Measurements from ENCODE around the gene FBXL19. TPM values are rescaled to one million over a fixed set of nuclear protein-coding genes. Genes with fewer than 3 reads are reported as not detected.

Gene FBXL19, protein sequence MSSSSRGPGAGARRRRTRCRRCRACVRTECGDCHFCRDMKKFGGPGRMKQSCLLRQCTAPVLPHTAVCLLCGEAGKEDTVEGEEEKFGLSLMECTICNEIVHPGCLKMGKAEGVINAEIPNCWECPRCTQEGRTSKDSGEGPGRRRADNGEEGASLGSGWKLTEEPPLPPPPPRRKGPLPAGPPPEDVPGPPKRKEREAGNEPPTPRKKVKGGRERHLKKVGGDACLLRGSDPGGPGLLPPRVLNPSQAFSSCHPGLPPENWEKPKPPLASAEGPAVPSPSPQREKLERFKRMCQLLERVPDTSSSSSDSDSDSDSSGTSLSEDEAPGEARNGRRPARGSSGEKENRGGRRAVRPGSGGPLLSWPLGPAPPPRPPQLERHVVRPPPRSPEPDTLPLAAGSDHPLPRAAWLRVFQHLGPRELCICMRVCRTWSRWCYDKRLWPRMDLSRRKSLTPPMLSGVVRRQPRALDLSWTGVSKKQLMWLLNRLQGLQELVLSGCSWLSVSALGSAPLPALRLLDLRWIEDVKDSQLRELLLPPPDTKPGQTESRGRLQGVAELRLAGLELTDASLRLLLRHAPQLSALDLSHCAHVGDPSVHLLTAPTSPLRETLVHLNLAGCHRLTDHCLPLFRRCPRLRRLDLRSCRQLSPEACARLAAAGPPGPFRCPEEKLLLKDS
- total RNA-seq (10 to 100 TPM; 12.6 to 13.2 TPM), total RNA-seq (23.3 to 32.6 reads per million in 2 donors)

DNA sequence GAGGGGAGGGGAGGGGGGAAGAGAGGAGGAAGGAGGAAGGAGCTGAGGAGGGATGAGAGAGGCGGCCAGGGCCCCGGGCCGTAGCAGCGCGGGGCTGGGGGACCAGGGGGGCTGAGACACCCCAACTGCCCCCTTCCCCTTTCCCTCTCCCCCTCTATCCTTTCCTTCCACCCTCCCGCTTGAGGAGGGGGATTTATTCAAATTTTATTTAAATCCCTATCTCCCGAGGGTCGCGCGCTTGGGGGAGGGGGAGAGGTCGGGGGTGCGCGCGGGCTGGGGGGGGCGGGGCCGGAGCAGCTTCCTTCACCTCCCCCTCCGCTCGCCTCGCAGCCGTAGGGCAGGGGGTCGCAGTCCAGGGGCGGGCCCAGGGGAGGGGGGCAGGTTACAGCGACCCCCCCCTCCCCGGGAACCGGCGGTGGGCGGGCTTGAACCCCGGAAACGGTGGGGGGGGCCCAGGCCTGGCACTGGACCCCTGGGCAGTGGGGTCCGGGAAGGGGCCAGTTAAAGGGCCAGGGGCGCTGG is at the start of gene FBXL19:
FBXL19 (plus strand) TSS at position 19 of the 522 bp plus-strand sequence. CDS start 2,183 bp downstream, outside the sequence.
- Mint-ChIP-seq H3K27ac (peak within 1 kb of the TSS; percentile 98), H3K27me3 (no peaks in the 10 kb centered on the region), H3K36me3 (ENCODE audit: low read depth) (no peaks in the 10 kb centered on the region), H3K4me3 (peak within 1 kb of the TSS; percentile 99), H3K4me1 (peaks cover 29% of the 10 kb centered on the region)
- no peak for DNase-seq
- no peak for ATAC-seq
- H3K9me3 ChIP-seq (ENCODE audit: control insufficient read depth, low read length, poor library complexity, severe bottlenecking), result no peaks in the 10 kb centered on the region

DNA sequence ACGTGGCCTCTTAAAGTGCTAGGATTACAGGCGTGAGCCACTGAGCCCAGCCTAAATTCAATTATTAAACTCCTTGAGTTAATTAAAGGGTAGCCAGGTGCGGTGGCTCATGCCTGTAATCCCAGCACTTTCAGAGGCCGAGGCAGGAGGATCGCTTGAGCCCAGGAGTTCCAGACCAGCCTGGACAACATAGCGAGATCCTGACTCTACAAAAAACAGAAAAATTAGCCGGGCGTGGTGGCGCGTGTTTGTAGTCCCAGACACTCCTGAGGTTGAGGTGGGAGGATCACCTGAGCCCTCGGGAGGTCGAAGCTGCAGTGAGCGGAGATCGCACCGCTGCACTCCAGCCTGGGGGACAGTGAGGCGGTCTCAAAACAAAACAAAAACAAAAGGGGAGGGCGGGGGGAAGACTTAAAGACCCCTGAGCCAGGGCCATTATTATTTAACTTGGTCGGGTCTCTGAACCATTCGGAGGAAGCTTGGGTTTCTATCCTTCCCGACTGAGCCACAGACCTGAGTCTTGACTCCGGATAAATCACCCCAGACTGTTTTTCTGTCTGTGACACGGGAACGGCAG is 49.0 kb upstream of the FBXL19 start:
- no peak for DNase-seq
- Mint-ChIP-seq H3K36me3 (ENCODE audit: low read depth) (peaks cover 2% of the 10 kb centered on the region), H3K4me1 (peaks cover 22% of the 10 kb centered on the region), H3K27ac (peak overlapping the region; percentile 94), H3K4me3 (peak overlapping the region; percentile 94), H3K27me3 (no peaks in the 10 kb centered on the region)
- no peak for ATAC-seq
- no peaks in the 10 kb centered on the region for H3K9me3 ChIP-seq (ENCODE audit: control insufficient read depth, low read length, poor library complexity, severe bottlenecking)

- Mint-ChIP-seq H3K36me3 (ENCODE audit: low read depth) (peaks cover 2% of the 10 kb centered on the region), H3K27me3 (no peaks in the 10 kb centered on the region), H3K27ac (peak overlapping the region; percentile 94), H3K4me1 (peaks cover 22% of the 10 kb centered on the region), H3K4me3 (peak overlapping the region; percentile 94)
- H3K9me3 ChIP-seq (ENCODE audit: control insufficient read depth, low read length, poor library complexity, severe bottlenecking), result no peaks in the 10 kb centered on the region
- DNase-seq, result peak; percentile 73 to 85 (median 75)
- ATAC-seq, result peak; percentile 88
Observed at GRCh38 chr16:30874821-30875717, 48.3 kb upstream of the FBXL19 start.

DNA sequence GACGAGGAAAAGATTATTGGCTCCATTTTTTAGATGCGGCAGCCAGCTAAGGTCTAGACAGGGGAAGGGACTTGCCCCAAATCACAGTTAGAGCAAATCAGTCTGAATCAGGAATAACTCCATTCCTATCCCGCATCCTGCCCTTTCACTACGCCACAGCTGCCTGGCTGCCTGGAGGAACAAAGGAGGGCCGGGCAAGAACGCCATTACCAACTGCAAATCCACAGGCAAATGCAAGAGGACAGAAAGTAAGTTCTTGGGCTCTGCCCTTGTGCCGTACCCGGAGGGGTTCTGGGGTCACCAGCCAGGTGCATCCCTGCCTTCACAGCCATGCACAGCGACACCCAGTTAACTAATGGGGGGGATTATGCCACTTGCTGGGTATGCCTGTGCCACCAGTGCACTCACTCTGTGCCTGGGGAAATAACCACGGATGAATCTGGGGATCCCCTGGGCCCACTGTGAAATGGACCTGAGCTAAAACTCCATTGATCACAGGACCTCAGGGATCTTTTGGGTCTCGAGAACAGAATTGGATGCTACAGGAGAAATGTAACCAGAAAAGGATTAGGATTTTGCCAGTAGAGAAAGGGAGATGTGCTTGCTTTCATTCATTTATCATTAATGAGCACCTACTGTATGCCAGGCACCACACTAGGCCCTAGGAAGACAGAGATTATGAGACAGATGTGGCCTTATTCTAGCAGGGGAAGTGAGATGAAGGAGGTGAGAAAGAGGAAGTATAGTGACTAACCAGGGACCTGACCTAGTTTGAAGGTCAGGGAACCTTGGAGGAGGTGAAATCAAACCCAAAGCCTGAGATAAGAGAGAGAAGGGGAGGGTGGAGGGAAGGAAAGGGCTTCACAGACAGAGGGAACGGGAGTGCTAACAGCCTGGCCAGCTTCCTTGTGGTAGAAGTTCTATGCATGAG is 47.2 kb upstream of the FBXL19 start:
- no peaks in the 10 kb centered on the region for H3K27me3 Mint-ChIP-seq
- H3K27ac Mint-ChIP-seq, result peak overlapping the region; percentile 94
- H3K4me3 Mint-ChIP-seq, result peak overlapping the region; percentile 94
- no peaks in the 10 kb centered on the region for H3K9me3 ChIP-seq (ENCODE audit: control insufficient read depth, low read length, poor library complexity, severe bottlenecking)
- DNase-seq (no peak), ATAC-seq (peak; percentile 43)
- peaks cover 25% of the 10 kb centered on the region for H3K4me1 Mint-ChIP-seq
- H3K36me3 Mint-ChIP-seq (ENCODE audit: low read depth), result peaks cover 2% of the 10 kb centered on the region

DNA sequence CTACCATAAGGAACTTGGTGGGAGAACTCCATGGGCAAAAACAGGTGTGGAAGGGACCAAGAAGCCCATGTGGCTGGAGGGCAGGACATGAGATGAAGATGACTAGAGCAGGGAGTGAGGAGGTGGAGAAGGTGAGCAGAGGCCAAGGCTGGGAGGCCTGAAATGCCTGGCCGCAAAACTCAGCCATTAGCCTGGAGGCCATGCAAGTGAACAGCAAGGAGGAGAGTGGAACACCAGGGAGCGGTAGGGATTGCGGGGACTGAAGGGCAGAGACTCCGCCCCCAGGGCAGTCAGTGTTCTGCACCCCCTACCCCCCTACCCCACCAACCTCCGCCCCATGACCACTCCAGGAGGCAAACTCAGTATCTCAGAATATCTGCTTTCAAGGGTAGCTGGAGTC is 46.5 kb upstream of the FBXL19 start:
- H3K9me3 ChIP-seq (ENCODE audit: control insufficient read depth, low read length, poor library complexity, severe bottlenecking), result no peaks in the 10 kb centered on the region
- H3K27ac Mint-ChIP-seq, result peak overlapping the region; percentile 94
- ATAC-seq (no peak), DNase-seq (no peak)
- peaks cover 2% of the 10 kb centered on the region for H3K36me3 Mint-ChIP-seq (ENCODE audit: low read depth)
- H3K4me3 Mint-ChIP-seq, result peak overlapping the region; percentile 94
- peaks cover 25% of the 10 kb centered on the region for H3K4me1 Mint-ChIP-seq
- H3K27me3 Mint-ChIP-seq, result no peaks in the 10 kb centered on the region

DNA sequence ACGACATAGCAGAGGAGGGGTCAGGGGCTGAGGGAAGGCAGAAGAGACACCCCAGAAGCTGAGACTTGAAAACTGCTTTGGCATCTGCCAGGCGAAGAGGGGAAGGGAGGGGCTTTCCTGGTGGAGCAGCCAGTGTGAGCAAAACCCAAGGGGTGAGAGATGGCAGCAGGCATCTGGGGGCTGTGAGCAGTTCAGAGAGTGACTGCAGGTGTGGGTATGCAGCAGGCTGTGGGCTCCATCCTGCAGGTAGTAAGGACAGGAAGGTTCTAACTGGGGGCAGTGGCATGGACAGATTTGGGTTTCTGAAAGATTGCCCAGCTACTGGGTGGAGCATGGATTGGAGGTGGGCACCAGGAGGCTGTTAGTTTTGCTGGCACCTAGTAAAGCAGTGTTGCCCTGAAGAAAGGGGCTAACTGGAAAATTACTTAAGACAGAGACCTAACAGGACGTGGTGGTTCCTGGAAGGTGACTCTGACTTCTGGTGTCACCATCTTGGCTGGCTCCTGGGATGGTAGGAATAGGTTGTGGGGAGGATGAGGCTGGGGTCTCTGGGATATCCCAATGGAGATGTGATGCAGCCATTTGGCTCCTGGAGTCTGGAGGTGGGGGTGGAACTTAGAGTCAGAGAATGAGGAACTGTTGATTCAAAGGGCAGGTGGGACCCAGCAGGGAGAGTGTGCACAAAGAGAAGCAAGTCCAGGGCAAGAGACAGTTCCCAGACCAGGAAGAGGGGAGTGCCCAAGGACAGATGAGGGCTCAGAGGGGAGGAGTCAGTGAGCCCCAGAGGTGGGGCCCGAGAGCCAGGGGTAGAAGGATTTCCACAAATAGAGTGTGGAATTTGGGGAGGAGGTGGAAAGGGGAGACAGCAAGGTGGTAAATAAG is 40.7 kb upstream of the FBXL19 start:
- peak overlapping the region; percentile 53 for H3K4me3 Mint-ChIP-seq
- peaks cover 21% of the 10 kb centered on the region for H3K4me1 Mint-ChIP-seq
- peak overlapping the region; percentile 91 for H3K27ac Mint-ChIP-seq
- no peaks in the 10 kb centered on the region for H3K27me3 Mint-ChIP-seq
- no peak for DNase-seq
- H3K36me3 Mint-ChIP-seq (ENCODE audit: low read depth), result peaks cover 7% of the 10 kb centered on the region
- H3K9me3 ChIP-seq (ENCODE audit: control insufficient read depth, low read length, poor library complexity, severe bottlenecking), result no peaks in the 10 kb centered on the region
- no peak for ATAC-seq

DNA sequence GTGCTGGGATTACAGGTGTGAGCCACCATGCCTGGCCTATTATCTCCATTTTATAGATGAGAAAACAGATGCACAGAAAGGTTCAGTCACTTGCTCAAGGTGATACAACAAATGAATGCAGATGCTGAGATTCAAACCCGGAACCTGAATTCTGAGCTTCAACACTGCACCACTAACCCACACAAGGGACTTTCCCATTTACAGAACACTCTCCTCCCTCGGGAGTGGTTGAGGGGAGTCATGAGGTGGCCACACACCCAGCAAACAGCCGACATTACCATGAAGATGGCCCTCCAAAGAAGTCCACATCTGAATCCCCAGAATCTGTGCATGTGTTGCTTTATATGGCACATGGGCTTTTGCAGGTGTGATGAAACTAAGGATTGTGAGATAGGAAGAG is 38.6 kb upstream of the FBXL19 start:
- DNase-seq, result no peak
- peaks cover 24% of the 10 kb centered on the region for H3K4me1 Mint-ChIP-seq
- peaks cover 11% of the 10 kb centered on the region for H3K36me3 Mint-ChIP-seq (ENCODE audit: low read depth)
- no peaks in the 10 kb centered on the region for H3K27me3 Mint-ChIP-seq
- ATAC-seq, result peak; percentile 65
- peak overlapping the region; percentile 80 for H3K27ac Mint-ChIP-seq
- H3K4me3 Mint-ChIP-seq, result no peak overlapping the region
- no peaks in the 10 kb centered on the region for H3K9me3 ChIP-seq (ENCODE audit: control insufficient read depth, low read length, poor library complexity, severe bottlenecking)

- no peak for DNase-seq
- ATAC-seq, result no peak
- Mint-ChIP-seq H3K4me3 (no peak overlapping the region), H3K4me1 (peaks cover 24% of the 10 kb centered on the region), H3K36me3 (ENCODE audit: low read depth) (peaks cover 12% of the 10 kb centered on the region), H3K27ac (peak overlapping the region; percentile 80), H3K27me3 (no peaks in the 10 kb centered on the region)
- no peaks in the 10 kb centered on the region for H3K9me3 ChIP-seq (ENCODE audit: control insufficient read depth, low read length, poor library complexity, severe bottlenecking)
Observed at GRCh38 chr16:30885196-30885595, 38.2 kb upstream of the FBXL19 start.

- H3K36me3 Mint-ChIP-seq (ENCODE audit: low read depth), result peaks cover 12% of the 10 kb centered on the region
- H3K4me1 Mint-ChIP-seq, result peaks cover 21% of the 10 kb centered on the region
- DNase-seq (no peak), ATAC-seq (no peak)
- H3K27ac Mint-ChIP-seq, result peak overlapping the region; percentile 75
- no peaks in the 10 kb centered on the region for H3K9me3 ChIP-seq (ENCODE audit: control insufficient read depth, low read length, poor library complexity, severe bottlenecking)
- no peak overlapping the region for H3K4me3 Mint-ChIP-seq
- no peaks in the 10 kb centered on the region for H3K27me3 Mint-ChIP-seq
Observed at GRCh38 chr16:30886145-30886544, 37.2 kb upstream of the FBXL19 start.

DNA sequence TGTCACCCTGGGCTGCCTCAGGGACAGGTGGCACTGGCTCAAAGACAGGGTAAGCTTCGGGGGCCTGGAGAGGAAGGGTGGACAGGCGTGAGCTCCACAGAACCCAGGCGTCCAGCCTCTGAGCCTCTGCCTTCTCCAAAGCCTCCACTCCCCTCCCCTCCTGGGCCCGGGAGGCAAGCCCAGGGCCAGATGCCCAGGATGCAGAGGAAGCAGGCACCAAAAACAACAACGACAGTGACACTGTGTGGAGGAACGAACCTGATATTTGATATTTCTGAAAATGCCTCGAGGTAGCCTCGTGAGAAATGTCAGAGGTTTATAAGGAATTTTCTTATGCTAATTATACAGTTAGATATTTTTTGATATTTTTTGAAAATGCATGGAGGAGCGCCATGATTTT is 35.4 kb upstream of the FBXL19 start:
- H3K4me1 Mint-ChIP-seq, result peaks cover 19% of the 10 kb centered on the region
- DNase-seq, result no peak
- H3K36me3 Mint-ChIP-seq (ENCODE audit: low read depth), result peaks cover 10% of the 10 kb centered on the region
- H3K9me3 ChIP-seq (ENCODE audit: control insufficient read depth, low read length, poor library complexity, severe bottlenecking), result no peaks in the 10 kb centered on the region
- H3K4me3 Mint-ChIP-seq, result no peak overlapping the region
- no peak for ATAC-seq
- no peak overlapping the region for H3K27ac Mint-ChIP-seq
- H3K27me3 Mint-ChIP-seq, result no peaks in the 10 kb centered on the region

DNA sequence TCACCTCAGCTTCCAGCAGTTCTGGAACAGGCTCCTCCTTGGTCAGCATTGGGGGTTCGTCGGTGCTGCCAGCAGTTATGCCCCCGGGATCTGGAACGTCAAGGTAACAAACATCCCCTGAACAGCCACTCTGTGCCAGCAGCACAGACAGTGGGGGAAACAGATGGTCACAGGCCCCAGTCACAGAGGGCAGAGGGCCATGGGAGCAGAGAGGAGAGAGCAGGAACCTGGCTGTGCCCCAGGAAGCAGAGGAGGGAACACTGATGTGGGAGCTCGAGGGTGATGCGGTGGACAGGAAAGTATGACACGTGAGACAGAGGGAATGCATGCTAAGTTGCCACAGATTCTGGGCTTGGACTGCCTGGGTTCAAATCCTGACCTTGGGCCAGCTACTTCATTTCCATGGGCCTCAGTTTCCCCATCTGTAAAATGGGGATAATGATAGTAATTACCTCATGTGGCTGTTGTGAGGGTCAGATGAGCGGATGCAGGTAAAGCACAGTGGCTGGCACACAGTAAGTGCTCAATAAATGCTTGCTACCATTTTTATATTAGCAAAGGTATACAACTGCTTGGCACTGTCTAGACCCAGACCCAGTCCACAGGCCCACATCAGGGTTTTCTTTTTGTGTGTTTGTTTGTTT is 34.4 kb upstream of the FBXL19 start:
- Mint-ChIP-seq H3K36me3 (ENCODE audit: low read depth) (peaks cover 9% of the 10 kb centered on the region), H3K4me1 (peaks cover 22% of the 10 kb centered on the region), H3K4me3 (no peak overlapping the region), H3K27me3 (no peaks in the 10 kb centered on the region), H3K27ac (no peak overlapping the region)
- DNase-seq (no peak), ATAC-seq (no peak)
- H3K9me3 ChIP-seq (ENCODE audit: control insufficient read depth, low read length, poor library complexity, severe bottlenecking), result no peaks in the 10 kb centered on the region

All from T-helper 17 cell (primary cell).